ENCODE data around the gene KCTD15.

The KCTD15 gene, protein sequence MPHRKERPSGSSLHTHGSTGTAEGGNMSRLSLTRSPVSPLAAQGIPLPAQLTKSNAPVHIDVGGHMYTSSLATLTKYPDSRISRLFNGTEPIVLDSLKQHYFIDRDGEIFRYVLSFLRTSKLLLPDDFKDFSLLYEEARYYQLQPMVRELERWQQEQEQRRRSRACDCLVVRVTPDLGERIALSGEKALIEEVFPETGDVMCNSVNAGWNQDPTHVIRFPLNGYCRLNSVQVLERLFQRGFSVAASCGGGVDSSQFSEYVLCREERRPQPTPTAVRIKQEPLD

DNA sequence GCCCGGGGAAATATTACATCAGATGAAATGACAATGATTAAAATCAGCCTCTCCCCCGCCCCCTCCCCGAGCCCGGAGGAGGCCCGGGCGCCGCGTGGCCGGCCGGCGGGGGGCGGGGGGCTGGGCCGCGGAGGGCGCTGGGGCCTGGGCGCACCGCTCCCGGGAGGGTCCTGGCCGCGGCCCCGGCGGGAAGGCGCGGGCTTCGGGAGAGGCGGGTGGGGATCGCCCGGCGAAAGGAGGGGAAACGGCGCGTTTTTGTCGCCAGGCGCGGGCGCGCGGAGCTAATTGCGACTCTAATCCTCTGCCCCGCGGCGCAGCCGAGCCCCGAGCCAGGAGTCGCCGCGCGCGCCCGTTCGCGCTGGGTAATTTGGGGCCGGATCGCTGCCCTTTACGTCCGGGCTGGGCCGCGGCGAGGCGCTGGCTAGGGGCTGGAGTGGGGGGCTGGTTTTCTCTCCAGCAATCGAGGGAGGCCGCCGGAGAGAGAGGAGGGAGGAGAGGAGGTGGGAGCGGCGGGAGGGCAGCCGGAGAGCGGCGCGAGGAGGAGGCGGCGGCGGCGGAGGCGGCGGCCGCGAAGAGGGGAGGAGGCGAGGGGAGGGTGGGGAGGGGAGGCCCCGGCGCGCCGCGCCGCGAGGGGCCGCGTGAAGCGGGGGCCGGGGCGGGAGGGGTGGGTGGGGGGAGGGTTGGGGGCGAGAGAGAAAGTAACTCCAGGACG is at the start of gene KCTD15:
Gene KCTD15, plus strand, starts transcription at position 707 of the 712 bp plus-strand sequence. CDS start 3,585 bp downstream, outside the sequence.
- Histone ChIP-seq H3K36me3 (ENCODE audit: insufficient read depth, low read length) (no peaks in the 10 kb centered on the region), H3K9me3 (ENCODE audit: insufficient read depth, low read length, severe bottlenecking) (no peaks in the 10 kb centered on the region), H3K79me2 (ENCODE audit: insufficient read depth, low read length) (no peaks in the 10 kb centered on the region), H4K20me1 (ENCODE audit: insufficient read depth, low read length) (no peaks in the 10 kb centered on the region), H3K27ac (ENCODE audit: low read length) (no peak within 1 kb of the TSS), H3K4me1 (ENCODE audit: insufficient read depth, low read length) (no peaks in the 10 kb centered on the region), H3K9ac (ENCODE audit: low read depth, low read length) (no peak within 1 kb of the TSS), H3K4me2 (ENCODE audit: insufficient read depth, low read length) (no peak within 1 kb of the TSS), H2AFZ (ENCODE audit: low read depth, low read length) (no peak within 1 kb of the TSS), H3K27me3 (ENCODE audit: insufficient read depth, low read length, poor library complexity) (no peaks in the 10 kb centered on the region), H3K4me3 (ENCODE audit: low read depth in 1 of 2, low read length in 2 of 2) (no peak within 1 kb of the TSS)
- no peak for ATAC-seq (ENCODE audit: insufficient read depth, low read depth)
- DNase-seq, result no peak
- TF ChIP-seq CTCF (IDR thresholded peaks at IDR 0.05; ENCODE audit: borderline replicate concordance, extremely low read depth, low read length, poor library complexity, severe bottlenecking) (no peak), EZH2 (IDR thresholded peaks at IDR 0.05; ENCODE audit: borderline replicate concordance, low read depth, low read length, severe bottlenecking) (no peak)

DNA sequence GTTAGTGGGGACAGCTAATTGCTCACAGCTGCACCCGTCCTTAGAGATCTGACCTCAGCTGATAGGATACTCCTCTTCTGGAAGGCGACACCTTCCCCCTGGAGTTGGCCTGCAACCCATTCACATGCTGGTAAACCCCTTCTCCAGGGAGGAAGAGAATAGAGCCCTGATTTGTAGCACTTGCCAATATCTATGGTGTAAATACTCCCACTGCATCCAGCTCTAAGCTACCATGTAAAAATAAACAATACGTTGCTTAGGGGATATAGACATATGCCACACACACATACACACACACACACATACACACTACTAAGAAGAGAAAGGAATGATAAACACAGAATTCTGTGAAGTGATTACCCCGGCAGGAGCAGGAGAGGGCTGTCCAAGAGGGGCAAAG is 49.4 kb upstream of the KCTD15 start:
- no peak for DNase-seq
- no peak overlapping the region for H3K27ac ChIP-seq (ENCODE audit: low read length)
- TF ChIP-seq CTCF (IDR thresholded peaks at IDR 0.05; ENCODE audit: borderline replicate concordance, extremely low read depth, low read length, poor library complexity, severe bottlenecking) (no peak), EZH2 (IDR thresholded peaks at IDR 0.05; ENCODE audit: borderline replicate concordance, low read depth, low read length, severe bottlenecking) (no peak)
- H3K9ac ChIP-seq (ENCODE audit: low read depth, low read length), result no peak overlapping the region
- no peak overlapping the region for H2AFZ ChIP-seq (ENCODE audit: low read depth, low read length)
- no peak for ATAC-seq (ENCODE audit: insufficient read depth, low read depth)
- no peaks in the 10 kb centered on the region for H3K9me3 ChIP-seq (ENCODE audit: insufficient read depth, low read length, severe bottlenecking)
- H3K79me2 ChIP-seq (ENCODE audit: insufficient read depth, low read length), result no peaks in the 10 kb centered on the region
- H4K20me1 ChIP-seq (ENCODE audit: insufficient read depth, low read length), result 0 out of 2 replicates have a peak, but pooled peaks cover 4% of the 10 kb centered on the region
- no peak overlapping the region for H3K4me3 ChIP-seq (ENCODE audit: low read depth in 1 of 2, low read length in 2 of 2)
- H3K4me2 ChIP-seq (ENCODE audit: insufficient read depth, low read length), result no peak overlapping the region
- H3K4me1 ChIP-seq (ENCODE audit: insufficient read depth, low read length), result no peaks in the 10 kb centered on the region
- no peaks in the 10 kb centered on the region for H3K36me3 ChIP-seq (ENCODE audit: insufficient read depth, low read length)
- no peaks in the 10 kb centered on the region for H3K27me3 ChIP-seq (ENCODE audit: insufficient read depth, low read length, poor library complexity)

GRCh38 chr19:33748231-33748630 is 48.4 kb upstream of the KCTD15 start:
- no peak for DNase-seq
- Histone ChIP-seq H3K4me2 (ENCODE audit: insufficient read depth, low read length) (no peak overlapping the region), H3K36me3 (ENCODE audit: insufficient read depth, low read length) (no peaks in the 10 kb centered on the region), H3K4me1 (ENCODE audit: insufficient read depth, low read length) (no peaks in the 10 kb centered on the region), H3K27ac (ENCODE audit: low read length) (no peak overlapping the region), H2AFZ (ENCODE audit: low read depth, low read length) (no peak overlapping the region), H3K27me3 (ENCODE audit: insufficient read depth, low read length, poor library complexity) (no peaks in the 10 kb centered on the region), H3K9ac (ENCODE audit: low read depth, low read length) (no peak overlapping the region), H3K79me2 (ENCODE audit: insufficient read depth, low read length) (no peaks in the 10 kb centered on the region), H3K4me3 (ENCODE audit: low read depth in 1 of 2, low read length in 2 of 2) (no peak overlapping the region), H4K20me1 (ENCODE audit: insufficient read depth, low read length) (0 out of 2 replicates have a peak, but pooled peaks cover 4% of the 10 kb centered on the region), H3K9me3 (ENCODE audit: insufficient read depth, low read length, severe bottlenecking) (no peaks in the 10 kb centered on the region)
- TF ChIP-seq EZH2 (IDR thresholded peaks at IDR 0.05; ENCODE audit: borderline replicate concordance, low read depth, low read length, severe bottlenecking) (no peak), CTCF (IDR thresholded peaks at IDR 0.05; ENCODE audit: borderline replicate concordance, extremely low read depth, low read length, poor library complexity, severe bottlenecking) (no peak)
- ATAC-seq (ENCODE audit: insufficient read depth, low read depth), result no peak

Measured in DND-41 (cell line).